GM12873 (cell line): ENCODE measurements around the gene CCL22.

Experiments used
- TF ChIP-seq, protein P1 (sequence below): IDR thresholded peaks from 2 replicates; pipeline ENCODE4 v1.5.1; 2012; ENCODE audit warnings: low read depth, mild to moderate bottlenecking, moderate library complexity, low read length, control low read depth; ENCODE audit not compliant: insufficient read depth; ENCODE audit errors: missing control alignments

The CCL22 gene

DNA sequence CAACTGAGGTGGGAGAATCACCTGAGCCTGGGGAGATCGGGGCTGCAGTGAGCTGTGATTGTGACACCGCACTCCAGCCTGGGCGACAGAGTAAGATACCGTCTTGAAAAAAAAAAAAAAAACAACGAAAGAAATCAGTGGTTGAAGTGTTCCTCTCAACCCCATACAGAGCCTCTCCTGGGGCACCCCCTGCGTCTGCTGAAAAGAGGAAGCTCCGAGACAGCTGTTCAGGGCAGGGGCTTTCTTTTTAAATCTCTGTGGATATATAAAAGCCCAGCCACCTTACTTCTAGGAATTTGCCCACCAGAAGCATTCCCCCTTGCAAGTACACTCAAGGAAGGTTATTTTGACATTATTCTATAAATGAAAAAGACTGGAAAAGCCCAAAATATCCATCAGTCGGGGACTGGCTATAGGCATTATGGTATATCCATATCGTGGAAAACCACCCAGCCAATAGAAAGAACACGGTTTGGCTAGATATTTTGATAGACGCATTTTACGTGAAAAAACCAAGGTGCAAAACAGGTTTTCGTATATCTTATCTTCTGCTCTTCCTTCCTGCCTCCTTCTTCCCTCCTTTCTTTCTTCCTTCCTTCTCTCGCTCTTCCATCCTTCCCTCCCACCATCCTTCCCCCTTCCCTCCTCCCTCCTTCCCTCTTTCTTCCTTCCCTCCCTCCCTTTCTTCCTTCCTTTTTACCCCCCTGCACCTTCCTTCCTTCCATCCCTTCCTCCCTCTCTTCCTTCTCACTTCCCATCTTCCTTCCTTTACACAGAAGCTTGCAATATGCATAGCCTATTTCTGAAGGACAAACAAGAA lies 9.2 kb upstream of the CCL22 start:
- TF ChIP-seq, protein P1, sequence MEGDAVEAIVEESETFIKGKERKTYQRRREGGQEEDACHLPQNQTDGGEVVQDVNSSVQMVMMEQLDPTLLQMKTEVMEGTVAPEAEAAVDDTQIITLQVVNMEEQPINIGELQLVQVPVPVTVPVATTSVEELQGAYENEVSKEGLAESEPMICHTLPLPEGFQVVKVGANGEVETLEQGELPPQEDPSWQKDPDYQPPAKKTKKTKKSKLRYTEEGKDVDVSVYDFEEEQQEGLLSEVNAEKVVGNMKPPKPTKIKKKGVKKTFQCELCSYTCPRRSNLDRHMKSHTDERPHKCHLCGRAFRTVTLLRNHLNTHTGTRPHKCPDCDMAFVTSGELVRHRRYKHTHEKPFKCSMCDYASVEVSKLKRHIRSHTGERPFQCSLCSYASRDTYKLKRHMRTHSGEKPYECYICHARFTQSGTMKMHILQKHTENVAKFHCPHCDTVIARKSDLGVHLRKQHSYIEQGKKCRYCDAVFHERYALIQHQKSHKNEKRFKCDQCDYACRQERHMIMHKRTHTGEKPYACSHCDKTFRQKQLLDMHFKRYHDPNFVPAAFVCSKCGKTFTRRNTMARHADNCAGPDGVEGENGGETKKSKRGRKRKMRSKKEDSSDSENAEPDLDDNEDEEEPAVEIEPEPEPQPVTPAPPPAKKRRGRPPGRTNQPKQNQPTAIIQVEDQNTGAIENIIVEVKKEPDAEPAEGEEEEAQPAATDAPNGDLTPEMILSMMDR, result no peak

DNA sequence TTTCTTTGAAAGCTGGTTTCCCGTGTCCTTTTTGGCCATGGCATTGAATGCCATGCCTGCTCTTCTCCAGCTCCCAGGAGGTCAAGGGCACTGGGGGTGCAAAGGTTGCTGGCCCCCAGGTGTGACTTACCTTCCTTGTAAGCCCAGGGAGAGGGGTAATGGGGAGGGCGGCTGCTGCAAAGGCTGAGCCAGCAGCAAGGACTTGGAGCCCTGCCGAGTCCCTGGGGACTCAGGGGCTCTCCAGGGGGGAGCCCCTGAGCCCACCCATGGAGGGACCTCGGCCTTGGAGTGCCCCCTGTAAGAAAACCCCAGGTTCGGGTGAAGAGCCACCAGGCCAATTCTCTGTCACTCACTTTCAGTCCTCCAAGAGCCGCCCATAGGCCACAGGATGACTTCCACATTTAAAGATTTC lies 5.9 kb upstream of the CCL22 start:
- TF ChIP-seq, protein P1, result no peak

DNA sequence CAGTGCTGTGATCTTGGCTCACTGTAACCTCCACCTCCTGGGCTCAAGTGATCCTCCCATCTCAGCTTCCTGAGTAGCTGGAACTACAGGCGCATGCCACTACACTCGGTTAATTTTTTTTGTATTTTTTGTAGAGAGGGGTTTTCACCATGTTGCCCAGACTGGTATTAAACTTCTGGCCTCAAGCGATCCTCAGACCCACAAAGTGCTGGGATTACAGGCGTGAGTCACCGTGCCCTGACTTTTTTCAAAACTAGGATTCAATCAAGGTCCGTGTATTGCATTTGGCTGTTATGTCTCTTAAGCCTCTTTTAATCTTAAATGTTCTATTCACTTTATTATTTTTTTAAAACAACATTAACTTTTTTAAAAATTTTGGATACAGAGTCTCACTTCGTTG lies 4.3 kb upstream of the CCL22 start:
- TF ChIP-seq, protein P1, result no peak

DNA sequence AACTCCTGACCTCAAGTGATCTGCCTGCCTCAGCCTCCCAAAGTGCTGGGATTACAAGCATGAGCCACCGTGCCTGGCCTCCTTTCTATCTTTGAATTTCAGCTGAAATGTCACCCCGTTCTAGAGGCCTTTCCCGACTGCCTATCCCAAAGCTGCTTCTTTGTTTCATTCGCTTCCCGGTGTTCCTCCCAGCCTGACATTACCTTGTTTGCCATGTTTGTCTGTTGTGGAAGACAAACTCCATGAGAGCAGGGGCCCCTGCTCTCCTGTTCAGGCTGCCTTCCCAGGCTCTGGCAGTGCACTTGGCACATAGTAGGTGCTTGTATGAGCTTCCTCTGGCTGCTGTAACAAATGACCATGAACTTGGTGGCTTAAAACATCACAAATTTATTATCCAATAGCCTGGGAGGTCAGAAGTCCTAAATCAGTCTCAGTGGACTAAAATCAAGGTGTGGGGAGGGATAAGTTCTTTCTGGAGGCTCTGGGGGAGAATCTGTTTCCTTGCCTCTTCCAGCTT lies 2.6 kb upstream of the CCL22 start:
- TF ChIP-seq, protein P1, result no peak

DNA sequence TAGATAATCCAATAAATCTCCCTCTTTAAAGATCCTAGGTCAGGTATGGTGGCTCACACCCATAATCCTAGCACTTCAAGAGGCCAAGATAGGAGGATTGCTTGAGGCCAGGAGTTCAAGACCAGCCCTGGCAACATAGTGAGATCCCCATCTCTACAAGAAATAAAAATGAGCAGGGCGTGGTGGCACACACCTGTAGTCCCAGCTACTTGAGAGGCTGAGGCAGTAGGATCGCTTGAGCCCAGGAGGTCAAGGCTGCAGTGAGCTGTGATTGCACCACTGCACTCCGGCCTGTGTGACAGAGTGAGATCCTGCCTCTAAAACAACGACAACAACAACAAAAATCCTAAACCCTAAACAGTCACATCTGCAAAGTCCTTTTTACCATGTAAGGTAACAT lies 2.0 kb upstream of the CCL22 start:
- TF ChIP-seq, protein P1, result no peak

DNA sequence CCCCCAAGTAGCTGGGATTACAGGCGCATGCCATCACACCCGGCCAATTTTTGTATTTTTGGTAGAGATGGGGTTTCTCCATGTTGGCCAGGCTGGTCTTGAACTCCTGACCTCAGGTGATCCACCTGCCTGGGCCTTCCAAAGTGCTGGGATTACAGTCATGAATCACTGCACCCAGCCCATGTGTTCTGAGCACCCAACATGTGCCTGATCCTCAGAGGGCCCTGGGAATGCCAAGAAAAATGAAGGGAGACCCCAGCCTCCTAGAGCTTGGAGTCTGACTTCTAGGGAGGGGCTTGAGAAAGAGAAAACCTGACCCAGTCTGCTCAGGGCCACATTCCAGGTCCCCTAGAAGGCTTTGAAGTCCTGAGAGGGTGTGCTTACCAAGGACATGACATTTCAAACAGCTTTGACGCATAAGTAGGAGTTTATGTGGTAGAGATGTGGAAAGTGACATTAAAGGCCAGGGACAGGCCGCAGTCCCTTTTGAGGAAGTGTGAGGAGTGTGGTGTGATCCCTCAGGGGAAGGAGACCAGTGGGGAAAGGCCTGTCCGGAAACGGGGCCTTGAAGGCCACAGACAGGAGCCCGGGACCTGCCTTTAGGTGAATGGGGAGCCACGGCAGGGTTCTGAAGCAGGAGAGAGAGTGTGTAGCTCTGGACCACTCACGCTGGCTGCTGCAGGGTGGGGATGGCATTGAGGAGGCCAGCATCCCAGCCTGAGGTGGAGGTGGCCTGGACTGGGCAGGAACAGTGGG lies 1.1 kb upstream of the CCL22 start:
- TF ChIP-seq, protein P1, result no peak

DNA sequence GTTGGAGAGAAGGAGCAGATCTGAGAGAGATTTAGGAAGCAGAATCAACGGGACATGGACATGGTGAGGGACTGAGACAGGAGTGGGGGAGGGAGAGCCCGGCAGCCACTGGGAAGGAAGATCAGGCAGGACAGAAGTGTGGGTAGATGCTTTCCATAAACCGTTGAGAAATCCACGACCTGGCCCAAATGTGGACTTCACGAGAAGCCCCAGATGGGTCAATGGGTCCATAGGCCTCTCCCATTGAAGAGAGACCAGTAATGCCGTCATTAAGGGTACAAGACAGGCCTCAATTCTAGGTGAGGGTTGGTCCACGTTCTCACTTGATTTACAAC lies 530 bp upstream of the CCL22 start:
- TF ChIP-seq, protein P1, result no peak
